Measurements from ENCODE around the gene MDN1.

MDN1 gene

GRCh38 chr6:89840538-89840937 is 20.9 kb upstream of the MDN1 start:
- DNase-seq (ENCODE audit: extremely low read depth, insufficient read length): no peak
- H3K4me3 ChIP-seq (replicated peaks; ENCODE audit: low read depth, low read length): no peak overlapping the region
- H3K27me3 ChIP-seq (replicated peaks; ENCODE audit: control insufficient read depth, insufficient read depth, low read length): no peaks in the 10 kb centered on the region
- H3K36me3 ChIP-seq (ENCODE audit: control insufficient read depth, insufficient read depth, low read length): no peaks in the 10 kb centered on the region; the same call in 1 of the 2 replicates
- TF ChIP-seq CTCF (IDR thresholded peaks at IDR 0.05; ENCODE audit: insufficient read depth, low read length, poor library complexity, severe bottlenecking): no peak

- peak; percentile 21 for DNase-seq (ENCODE audit: extremely low read depth, insufficient read length)
- no peak overlapping the region for H3K4me3 ChIP-seq (replicated peaks; ENCODE audit: low read depth, low read length)
- no peaks in the 10 kb centered on the region for H3K27me3 ChIP-seq (replicated peaks; ENCODE audit: control insufficient read depth, insufficient read depth, low read length)
- no peaks in the 10 kb centered on the region; the same call in 1 of the 2 replicates for H3K36me3 ChIP-seq (ENCODE audit: control insufficient read depth, insufficient read depth, low read length)
- no peak for TF ChIP-seq CTCF (IDR thresholded peaks at IDR 0.05; ENCODE audit: insufficient read depth, low read length, poor library complexity, severe bottlenecking)
Measured at GRCh38 chr6:89836639-89837222, 17.1 kb upstream of the MDN1 start.

DNA sequence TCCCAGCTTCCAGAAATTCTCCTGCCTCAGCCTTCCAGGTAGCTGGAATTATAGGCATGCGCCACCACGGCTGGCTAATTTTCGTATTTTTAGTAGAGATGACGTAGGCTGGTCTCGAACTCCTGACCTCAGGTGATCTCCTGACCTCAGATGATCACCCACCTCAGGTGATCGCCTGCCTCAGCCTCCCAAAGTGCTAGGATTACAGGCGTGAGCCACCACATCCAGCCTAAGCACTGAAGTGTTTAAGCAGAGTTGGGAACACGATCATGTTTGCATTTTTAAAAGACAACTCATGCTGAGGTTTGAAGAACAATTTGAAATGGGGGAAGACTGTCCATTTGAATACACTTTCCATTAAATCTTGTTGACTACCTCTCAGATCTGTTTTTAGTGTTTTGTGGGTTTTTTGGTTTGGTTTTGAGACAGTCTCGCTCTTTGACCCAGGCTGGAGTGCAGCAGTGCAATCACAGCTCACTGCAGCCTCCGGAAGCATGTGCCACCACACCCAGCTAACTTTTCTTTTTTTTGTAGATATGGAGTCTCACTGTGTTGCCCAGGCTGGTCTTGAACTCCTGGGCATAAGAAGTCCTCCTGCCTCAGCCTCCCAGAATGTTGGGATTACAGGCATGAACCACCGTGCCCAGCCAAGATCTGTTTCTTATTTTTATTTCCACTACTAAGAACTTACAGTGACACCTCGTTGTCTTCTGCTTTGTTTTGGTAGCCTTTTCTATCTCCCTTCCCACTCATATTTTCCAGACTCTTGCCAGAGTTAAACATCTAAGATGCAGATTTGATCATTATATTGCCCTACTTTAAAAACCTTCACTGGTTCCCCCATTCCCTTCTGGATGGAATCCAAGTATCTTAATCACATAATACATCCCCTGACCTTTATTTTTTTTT is 15.5 kb upstream of the MDN1 start:
- peak; percentile 71 for DNase-seq (ENCODE audit: extremely low read depth, insufficient read length)
- TF ChIP-seq CTCF (IDR thresholded peaks at IDR 0.05; ENCODE audit: insufficient read depth, low read length, poor library complexity, severe bottlenecking): no peak
- Histone ChIP-seq H3K36me3 (ENCODE audit: control insufficient read depth, insufficient read depth, low read length) (no peaks in the 10 kb centered on the region; the same call in 1 of the 2 replicates), H3K4me3 (replicated peaks; ENCODE audit: low read depth, low read length) (peak overlapping the region; percentile 29; the same call in 1 of the 2 replicates), H3K27me3 (replicated peaks; ENCODE audit: control insufficient read depth, insufficient read depth, low read length) (no peaks in the 10 kb centered on the region)

DNA sequence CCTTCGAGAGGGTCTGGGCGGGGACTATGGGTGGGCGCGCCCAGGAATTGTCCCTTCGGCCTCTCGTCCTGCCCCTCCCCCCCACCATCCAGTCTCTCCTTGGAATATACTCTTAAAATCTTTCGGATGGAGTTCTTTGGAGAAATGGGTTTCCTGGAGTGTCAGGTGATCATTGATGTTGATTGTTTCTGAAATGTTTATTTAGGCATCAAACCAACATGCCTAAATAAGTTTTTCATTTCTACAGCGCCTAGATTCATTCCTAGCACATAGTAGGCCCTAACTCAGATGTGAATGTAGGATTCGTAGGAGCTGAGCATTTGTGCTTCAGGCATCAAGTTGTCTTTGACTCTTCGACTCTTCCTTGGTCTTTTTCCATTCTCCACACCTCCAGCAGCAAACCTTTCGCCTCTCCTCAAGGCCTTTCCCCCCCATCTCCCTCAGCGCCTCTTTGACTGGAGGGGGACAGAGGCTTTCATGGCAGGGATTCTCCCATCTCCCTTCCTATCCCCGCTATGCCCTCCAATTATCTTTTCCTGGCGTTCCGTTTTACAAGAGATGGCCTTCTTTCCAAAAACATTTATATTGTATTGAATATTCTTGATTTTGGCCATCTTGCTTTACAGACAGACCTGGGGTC is 10.7 kb upstream of the MDN1 start:
- Histone ChIP-seq H3K36me3 (ENCODE audit: control insufficient read depth, insufficient read depth, low read length) (no peaks in the 10 kb centered on the region; the same call in 1 of the 2 replicates), H3K4me3 (replicated peaks; ENCODE audit: low read depth, low read length) (peak overlapping the region; percentile 77), H3K27me3 (replicated peaks; ENCODE audit: control insufficient read depth, insufficient read depth, low read length) (no peaks in the 10 kb centered on the region)
- no peak for DNase-seq (ENCODE audit: extremely low read depth, insufficient read length)
- no peak for TF ChIP-seq CTCF (IDR thresholded peaks at IDR 0.05; ENCODE audit: insufficient read depth, low read length, poor library complexity, severe bottlenecking)

DNA sequence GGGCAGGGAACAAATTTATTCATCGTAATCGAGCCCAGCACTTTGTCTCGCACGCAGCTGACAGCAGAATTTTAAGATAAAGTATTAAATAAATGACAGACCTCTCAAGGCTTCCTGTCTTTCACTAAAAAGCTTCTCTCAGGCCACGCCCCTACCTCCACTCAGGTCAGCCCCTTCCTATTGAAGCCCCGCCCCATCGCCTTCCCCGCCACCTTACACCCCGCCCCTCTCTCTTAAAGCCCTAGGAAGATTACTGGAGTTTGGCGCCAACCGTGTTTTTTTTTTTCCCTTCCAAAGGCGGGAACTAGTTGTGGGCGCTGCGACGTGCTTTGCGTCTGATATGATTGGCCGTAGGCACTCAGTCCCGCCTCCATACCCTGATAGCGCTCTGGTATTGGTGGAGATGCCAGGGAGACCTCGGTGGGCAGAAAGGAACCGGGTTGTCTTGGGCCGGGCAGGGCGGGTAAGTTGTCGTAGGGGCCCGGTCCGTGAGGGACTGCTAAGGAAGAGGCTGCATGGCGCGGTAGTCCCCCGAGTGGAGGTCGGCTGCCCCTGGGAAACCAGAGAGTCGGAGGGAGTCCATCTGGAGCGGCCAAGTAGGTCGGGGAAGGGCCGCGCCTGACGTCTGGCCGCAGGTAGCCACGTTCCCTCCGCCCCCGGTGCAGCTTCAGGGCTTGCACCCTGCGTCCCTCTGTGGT is 10.0 kb upstream of the MDN1 start, which contains the start of gene CASP8AP2:
CASP8AP2 (plus strand) TSS at position 409 of the 698 bp plus-strand sequence.
- Histone ChIP-seq H3K36me3 (ENCODE audit: control insufficient read depth, insufficient read depth, low read length) (no peaks in the 10 kb centered on the region; the same call in 1 of the 2 replicates), H3K27me3 (replicated peaks; ENCODE audit: control insufficient read depth, insufficient read depth, low read length) (no peaks in the 10 kb centered on the region), H3K4me3 (replicated peaks; ENCODE audit: low read depth, low read length) (peak within 1 kb of the TSS; percentile 88)
- no peak for TF ChIP-seq CTCF (IDR thresholded peaks at IDR 0.05; ENCODE audit: insufficient read depth, low read length, poor library complexity, severe bottlenecking)
- DNase-seq (ENCODE audit: extremely low read depth, insufficient read length): peak; percentile 91
